Gastrocnemius medialis (tissue), 4 donors: ENCODE data around the gene PDE4D. TPM values are rescaled to one million over a fixed set of nuclear protein-coding genes. Genes with fewer than 3 reads are reported as not detected.
A peak's percentile ranks its signal among the peaks of the same experiment; 100 is the strongest.

ENCODE experiments used
- ATAC-seq, 2 donors: fragments of 150-250 bp; one replicate each; pipeline ENCODE4 v1.9.1; 2016
- DNase-seq, 2 donors: peaks; one replicate each; pipeline ENCODE4 v3.0.0-alpha.2; 2019
- H3K27ac ChIP-seq, 4 donors: fragments of 200-600 bp; sonication (generic); 1 replicate in 1 of 4; 2 replicates in 3 of 4; pipeline ENCODE4 v1.5.1; 2016 to 2018; ENCODE audit warnings: mild to moderate bottlenecking in 2 of 4, moderate library complexity in 1 of 4
- H3K27me3 ChIP-seq, 3 donors: fragments of 200-600 bp; sonication (generic) in 2 of 3; 1 replicate in 1 of 3; 2 replicates in 2 of 3; pipeline versions ENCODE4 v1.5.1 to v1.6.0; 2016 to 2019; ENCODE audit warnings: mild to moderate bottlenecking in 1 of 3, moderate library complexity in 1 of 3
- H3K36me3 ChIP-seq, 2 donors: fragments of 200-600 bp; sonication (generic) in 1 of 2; one replicate each; pipeline ENCODE4 v1.5.1; 2017 to 2018
- H3K4me1 ChIP-seq, 2 donors: fragments of 200-600 bp; sonication (generic) in 1 of 2; one replicate each; pipeline ENCODE4 v1.5.1; 2016 to 2017; ENCODE audit warnings: mild to moderate bottlenecking in 2 of 2
- H3K4me3 ChIP-seq, 4 donors: fragments of 200-600 bp; sonication (generic) in 3 of 4; 1 replicate in 1 of 4; 2 replicates in 3 of 4; pipeline ENCODE4 v1.5.1; 2016 to 2019; ENCODE audit warnings: mild to moderate bottlenecking in 2 of 4
- H3K9me3 ChIP-seq, 3 donors: fragments of 200-600 bp; sonication (generic) in 2 of 3; 1 replicate in 1 of 3; 2 replicates in 2 of 3; pipeline ENCODE4 v1.5.1; 2016 to 2019
- CTCF ChIP-seq, 5 experiments: fragments of 450-650 bp in 3 of 5; fragments of 200-600 bp in 2 of 5; sonication (generic) in 2 of 5; IDR thresholded peaks in 4 of 5; conservative IDR thresholded peaks in 1 of 5; 1 replicate in 4 of 5; 2 replicates in 1 of 5; pipeline ENCODE4 v1.5.1; 2016 to 2019; ENCODE audit warnings: antibody characterized with exemption in 5 of 5, mild to moderate bottlenecking in 3 of 5, moderate library complexity in 3 of 5
- POLR2A ChIP-seq, 2 donors: fragments of 450-650 bp; IDR thresholded peaks; one replicate each; pipeline ENCODE4 v1.6.1; 2017; ENCODE audit warnings: antibody characterized with exemption in 2 of 2, mild to moderate bottlenecking in 2 of 2, moderate library complexity in 2 of 2
- in situ Hi-C, 4 donors: fragments of 200-750 bp; cut with MboI; loops; one replicate each; pipeline versions ENCODE4 v1.15.0 to v1.8.0; 2017; ENCODE audit warnings: low sequenced_read_pairs in 4 of 4
- intact Hi-C: fragments of 100-400 bp; cut with DNase I; formaldehyde crosslinking; loops from one replicate; pipeline ENCODE4 v1.15.1; 2023; ENCODE audit warnings: low total_unique reads
- total RNA-seq, 4 donors: library from RNA; depleted of rRNA; stranded (reverse); fragments of >200 nt; gene quantifications; one replicate each; pipeline versions ENCODE4 v1.1.0 to v1.2.3, GENCODE V29; 2016

PDE4D gene
- total RNA-seq, 4 donors from 2014 or later: 133 to 223 (median 185) TPM

GRCh38 chr5:59066367-59067163, 827.0 kb downstream of the PDE4D start:
- intact Hi-C loops: no loop called here

GRCh38 chr5:59065554-59065953, 828.0 kb downstream of the PDE4D start:
- Histone ChIP-seq H3K4me3 (no peak overlapping the region), H3K9me3 (no peaks in the 10 kb centered on the region), H3K27me3 (no peaks in the 10 kb centered on the region), H3K36me3 (no peaks in the 10 kb centered on the region), H3K4me1 (peaks cover 17 to 20% of the 10 kb centered on the region in 2 donors), H3K27ac (peak overlapping the region in 1 of 4 donors; percentile 2)
- no peak for ATAC-seq
- intact Hi-C loops: no loop called here
- in situ Hi-C loops: no loop called here
- DNase-seq: no peak
- no peak for TF ChIP-seq CTCF (IDR thresholded peaks at IDR 0.05 in 4 of 5, conservative IDR thresholded peaks at IDR 0.05 in 1 of 5)
- no peak for TF ChIP-seq POLR2A (IDR thresholded peaks at IDR 0.05)

More at GRCh38 chr5:59066367-59067163, 827.0 kb downstream of the PDE4D start:
- no peaks in the 10 kb centered on the region for H3K36me3 ChIP-seq
- no peaks in the 10 kb centered on the region for H3K9me3 ChIP-seq
- no peak overlapping the region for H3K4me3 ChIP-seq
- H3K4me1 ChIP-seq: peaks cover 17 to 22% of the 10 kb centered on the region in 2 donors
- ATAC-seq (no peak), DNase-seq (no peak)
- no peaks in the 10 kb centered on the region for H3K27me3 ChIP-seq
- H3K27ac ChIP-seq: peak overlapping the region in 3 of 4 donors; percentile 15 to 37 (median 17)
- TF ChIP-seq POLR2A (IDR thresholded peaks at IDR 0.05) (no peak), CTCF (IDR thresholded peaks at IDR 0.05 in 4 of 5, conservative IDR thresholded peaks at IDR 0.05 in 1 of 5) (no peak)
- in situ Hi-C loops: no loop called here

- no peak for DNase-seq
- TF ChIP-seq CTCF (IDR thresholded peaks at IDR 0.05 in 4 of 5, conservative IDR thresholded peaks at IDR 0.05 in 1 of 5): no peak
- no peak for TF ChIP-seq POLR2A (IDR thresholded peaks at IDR 0.05)
- peaks cover 15% of the 10 kb centered on the region in 2 donors for H3K4me1 ChIP-seq
- ATAC-seq: no peak
- H3K36me3 ChIP-seq: no peaks in the 10 kb centered on the region
- no peak overlapping the region for H3K4me3 ChIP-seq
- in situ Hi-C loops (no loop called here), intact Hi-C loops (no loop called here)
- H3K9me3 ChIP-seq: no peaks in the 10 kb centered on the region
- H3K27ac ChIP-seq: peak overlapping the region; percentile 4 to 62 (median 34)
- H3K27me3 ChIP-seq: no peaks in the 10 kb centered on the region
These were observed 829.2 kb downstream of the PDE4D start for GRCh38 chr5:59064293-59064692.

- DNase-seq (no peak), ATAC-seq (peak; percentile 66)
- Histone ChIP-seq H3K36me3 (no peaks in the 10 kb centered on the region), H3K27me3 (no peaks in the 10 kb centered on the region), H3K9me3 (no peaks in the 10 kb centered on the region), H3K4me1 (peaks cover 12 to 15% of the 10 kb centered on the region in 2 donors), H3K27ac (peak overlapping the region in 2 of 4 donors; percentile 10 to 62), H3K4me3 (no peak overlapping the region)
- in situ Hi-C loops: no loop called here
- intact Hi-C loops: no loop called here
- TF ChIP-seq CTCF (IDR thresholded peaks at IDR 0.05 in 4 of 5, conservative IDR thresholded peaks at IDR 0.05 in 1 of 5): no peak
- no peak for TF ChIP-seq POLR2A (IDR thresholded peaks at IDR 0.05)
These were observed 830.4 kb downstream of the PDE4D start for GRCh38 chr5:59062986-59063683.
